Measurements from ENCODE around the gene PLXNB3.

PLXNB3 gene

GRCh38 chrX:153784325-153784967 lies 20.4 kb downstream of the PLXNB3 start:
- DNase-seq (ENCODE audit: extremely low read depth in 1 of 2, low read depth in 1 of 2) = no peak

GRCh38 chrX:153786669-153787068 lies 22.6 kb downstream of the PLXNB3 start:
- DNase-seq (ENCODE audit: extremely low read depth in 1 of 2, low read depth in 1 of 2) = no peak

GRCh38 chrX:153789654-153790053 lies 25.6 kb downstream of the PLXNB3 start:
- no peak for DNase-seq (ENCODE audit: extremely low read depth in 1 of 2, low read depth in 1 of 2)

GRCh38 chrX:153791104-153791852 lies 27.2 kb downstream of the PLXNB3 start:
- no peak for DNase-seq (ENCODE audit: extremely low read depth in 1 of 2, low read depth in 1 of 2)

- DNase-seq (ENCODE audit: extremely low read depth in 1 of 2, low read depth in 1 of 2) = no peak
Measured at GRCh38 chrX:153792368-153792767, 28.3 kb downstream of the PLXNB3 start.

DNA sequence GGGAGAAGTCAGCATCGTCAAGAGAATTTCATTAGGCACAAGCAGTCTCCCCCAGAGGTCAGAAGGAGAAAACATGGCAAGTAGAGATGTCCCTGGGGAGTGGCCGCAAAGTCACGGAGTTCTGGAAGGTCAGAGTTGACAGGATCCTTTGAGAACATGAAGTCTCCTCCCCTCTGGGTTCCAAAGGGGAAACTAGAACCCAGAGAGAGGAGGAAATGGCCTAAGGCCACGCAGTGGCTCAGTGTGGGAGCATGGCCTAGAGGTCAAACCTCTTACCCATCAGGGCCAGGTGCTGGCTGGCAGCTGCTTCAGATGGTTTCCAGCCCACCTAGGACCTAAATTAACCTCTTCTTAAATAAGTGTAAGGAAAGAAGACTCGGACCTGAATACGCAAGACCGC lies 29.2 kb downstream of the PLXNB3 start:
- no peak for DNase-seq (ENCODE audit: extremely low read depth in 1 of 2, low read depth in 1 of 2)

DNA sequence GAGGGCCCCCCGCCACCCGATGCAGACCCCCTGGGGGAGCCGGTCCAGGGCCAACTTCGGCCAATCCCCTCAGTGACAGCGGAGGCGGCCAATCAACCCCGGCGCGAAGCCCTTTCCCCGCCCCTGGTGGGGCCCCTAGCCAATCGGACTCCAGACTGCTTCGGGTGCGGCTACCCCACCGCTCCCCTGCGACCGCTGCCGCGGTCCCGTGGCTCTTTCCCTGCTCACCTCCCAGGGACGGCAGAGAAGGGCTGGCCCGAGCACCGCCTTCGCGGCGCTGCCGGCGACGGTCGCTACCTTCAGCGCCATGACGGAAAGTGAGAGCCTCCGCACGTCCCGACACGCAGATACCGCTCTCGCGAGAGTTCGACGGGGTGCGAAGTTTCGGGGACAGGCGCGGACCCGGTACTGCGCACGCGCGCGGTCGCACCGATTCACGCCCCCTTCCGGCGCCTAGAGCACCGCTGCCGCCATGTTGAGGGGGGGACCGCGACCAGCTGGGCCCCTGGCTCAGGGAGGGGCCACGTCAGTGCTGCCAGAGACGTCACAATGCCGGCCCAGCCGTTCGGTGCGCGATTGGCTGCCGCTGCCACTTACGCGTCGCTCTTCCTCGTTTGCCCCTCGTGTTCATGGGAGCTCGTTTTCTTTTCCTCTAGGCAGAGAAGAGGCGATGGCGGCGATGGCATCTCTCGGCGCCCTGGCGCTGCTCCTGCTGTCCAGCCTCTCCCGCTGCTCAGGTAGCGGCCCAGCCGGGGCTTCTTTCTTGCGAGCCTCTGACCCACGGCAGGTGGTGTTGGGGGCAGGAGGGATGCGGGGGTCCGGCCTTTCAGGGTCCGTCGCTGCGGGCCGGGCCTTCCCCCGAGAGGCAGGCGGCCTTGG lies 30.2 kb downstream of the PLXNB3 start, which contains the start of the genes IDH3G and SSR4:
IDH3G (minus strand) TSS at position 358 of the 879 bp plus-strand sequence; CDS start at position 309, 49 bp downstream.
SSR4 (plus strand) TSS at position 651 of the 879 bp plus-strand sequence; CDS start at position 671, 20 bp downstream.
- DNase-seq (ENCODE audit: extremely low read depth in 1 of 2, low read depth in 1 of 2) = peak; percentile 79 to 83

GRCh38 chrX:153794897-153795816 lies 31.1 kb downstream of the PLXNB3 start:
- no peak for DNase-seq (ENCODE audit: extremely low read depth in 1 of 2, low read depth in 1 of 2)

DNA sequence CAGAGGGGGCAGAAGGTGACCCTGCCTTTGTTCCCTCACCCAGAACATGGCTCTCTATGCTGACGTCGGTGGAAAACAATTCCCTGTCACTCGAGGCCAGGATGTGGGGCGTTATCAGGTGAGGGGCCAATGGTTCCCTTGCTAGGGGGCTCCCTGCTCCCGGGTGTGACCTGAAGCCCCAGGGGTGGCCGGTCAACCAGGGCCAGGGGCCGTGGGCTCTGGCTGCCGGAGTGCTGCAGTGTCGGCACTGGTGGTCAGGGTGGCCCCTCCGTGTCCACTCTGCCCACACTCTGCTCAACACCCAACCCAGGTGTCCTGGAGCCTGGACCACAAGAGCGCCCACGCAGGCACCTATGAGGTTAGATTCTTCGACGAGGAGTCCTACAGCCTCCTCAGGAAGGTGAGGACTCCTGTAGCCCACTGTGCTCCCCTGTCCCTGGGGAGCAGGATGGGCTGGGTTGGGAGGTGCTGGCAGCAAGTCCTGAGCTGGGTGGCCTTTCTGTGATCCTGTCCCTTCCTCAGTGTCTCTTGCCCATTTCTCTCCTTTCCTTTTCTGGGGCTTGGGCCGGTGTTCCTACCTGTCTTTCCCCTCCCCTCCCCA lies 33.5 kb downstream of the PLXNB3 start:
- DNase-seq (ENCODE audit: extremely low read depth in 1 of 2, low read depth in 1 of 2) = no peak

DNA sequence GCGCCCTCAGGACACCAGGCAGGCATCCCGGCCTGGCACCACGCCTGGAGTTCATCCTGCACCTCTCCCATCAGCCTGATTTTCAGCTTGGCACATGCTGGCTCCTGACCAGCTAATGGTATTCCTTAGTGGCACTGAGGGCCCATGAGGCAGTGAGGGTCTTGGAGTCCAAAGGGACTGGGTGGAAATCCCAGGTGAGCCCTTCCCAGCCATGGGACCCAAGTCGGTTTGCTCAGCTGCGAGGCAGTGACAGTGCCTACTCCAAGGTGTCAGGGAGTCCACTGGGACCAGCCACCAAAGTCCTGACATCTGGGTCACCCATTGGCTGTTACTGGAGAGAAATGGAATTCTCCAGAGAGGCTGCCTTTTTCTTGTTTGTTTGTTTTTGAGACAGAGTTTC lies 35.3 kb downstream of the PLXNB3 start:
- DNase-seq (ENCODE audit: extremely low read depth in 1 of 2, low read depth in 1 of 2) = no peak

DNA sequence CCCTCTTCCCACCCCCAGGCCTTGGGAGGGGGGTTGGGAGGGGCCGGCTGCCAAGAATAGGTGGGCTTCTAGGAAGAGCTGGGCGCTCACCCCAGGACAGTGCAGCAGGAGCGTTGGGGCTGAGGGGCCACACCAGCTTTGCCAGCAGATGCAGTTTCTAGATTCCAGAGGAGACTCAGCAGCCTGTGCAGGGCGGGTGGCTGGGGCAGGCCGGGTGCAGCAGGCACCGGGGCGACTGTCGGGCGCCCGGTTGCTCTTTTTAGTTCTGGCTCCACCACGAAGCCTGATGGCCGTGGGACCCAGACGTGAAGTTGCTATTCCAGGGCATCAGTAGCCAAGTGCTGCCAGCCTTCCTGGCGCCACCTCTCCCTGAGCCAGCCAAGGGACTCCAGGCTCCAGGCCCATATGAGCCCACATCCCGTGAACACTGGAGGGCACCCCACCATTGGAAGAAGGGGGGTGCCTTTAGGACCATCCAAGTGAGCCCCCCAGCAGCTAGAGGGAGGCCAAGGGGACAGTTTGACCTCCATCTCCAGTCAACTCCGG lies 36.2 kb downstream of the PLXNB3 start:
- no peak for DNase-seq (ENCODE audit: extremely low read depth in 1 of 2, low read depth in 1 of 2)

DNA sequence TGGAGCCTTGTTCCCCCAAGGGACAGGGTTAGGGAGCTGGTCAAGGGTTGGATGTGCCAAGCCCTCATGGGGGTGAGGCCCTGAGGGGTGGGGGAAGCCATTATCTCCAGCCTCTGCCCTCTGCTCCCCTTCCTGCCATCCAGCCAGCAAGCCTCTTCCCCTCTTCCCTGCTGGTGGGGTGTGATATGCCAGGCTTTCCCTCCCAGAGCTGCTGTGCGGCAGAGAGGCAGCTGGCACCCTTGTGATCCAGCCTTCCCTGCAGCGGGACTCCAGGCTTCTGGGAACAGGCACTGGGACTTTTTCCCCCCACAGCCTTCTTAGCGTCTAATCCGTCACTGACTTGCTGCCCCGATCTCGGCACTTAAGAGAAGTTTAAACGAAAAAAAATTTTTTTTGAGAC lies 36.7 kb downstream of the PLXNB3 start:
- DNase-seq (ENCODE audit: extremely low read depth in 1 of 2, low read depth in 1 of 2) = no peak

DNA sequence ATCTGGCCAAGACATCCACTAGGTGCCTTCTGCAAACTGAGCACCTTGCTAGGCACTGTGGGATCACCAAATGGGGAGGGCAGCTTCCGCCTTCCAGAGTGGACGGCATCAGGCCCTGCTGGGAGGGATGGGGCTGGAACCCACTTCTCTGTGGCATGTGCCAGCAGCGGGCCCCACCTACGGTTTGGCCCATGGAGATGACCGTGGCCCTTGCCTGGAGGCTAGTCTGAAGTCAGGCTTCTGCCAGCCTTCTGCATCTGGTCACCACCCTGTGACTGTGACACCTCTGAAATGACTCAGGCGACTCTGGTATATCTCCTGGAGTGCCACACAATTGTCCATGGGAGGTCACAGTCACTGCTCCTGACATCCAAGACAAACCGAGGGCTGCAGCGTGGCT lies 37.6 kb downstream of the PLXNB3 start:
- no peak for DNase-seq (ENCODE audit: extremely low read depth in 1 of 2, low read depth in 1 of 2)

GRCh38 chrX:153802513-153803045 lies 38.5 kb downstream of the PLXNB3 start:
- DNase-seq (ENCODE audit: extremely low read depth in 1 of 2, low read depth in 1 of 2) = no peak

DNA sequence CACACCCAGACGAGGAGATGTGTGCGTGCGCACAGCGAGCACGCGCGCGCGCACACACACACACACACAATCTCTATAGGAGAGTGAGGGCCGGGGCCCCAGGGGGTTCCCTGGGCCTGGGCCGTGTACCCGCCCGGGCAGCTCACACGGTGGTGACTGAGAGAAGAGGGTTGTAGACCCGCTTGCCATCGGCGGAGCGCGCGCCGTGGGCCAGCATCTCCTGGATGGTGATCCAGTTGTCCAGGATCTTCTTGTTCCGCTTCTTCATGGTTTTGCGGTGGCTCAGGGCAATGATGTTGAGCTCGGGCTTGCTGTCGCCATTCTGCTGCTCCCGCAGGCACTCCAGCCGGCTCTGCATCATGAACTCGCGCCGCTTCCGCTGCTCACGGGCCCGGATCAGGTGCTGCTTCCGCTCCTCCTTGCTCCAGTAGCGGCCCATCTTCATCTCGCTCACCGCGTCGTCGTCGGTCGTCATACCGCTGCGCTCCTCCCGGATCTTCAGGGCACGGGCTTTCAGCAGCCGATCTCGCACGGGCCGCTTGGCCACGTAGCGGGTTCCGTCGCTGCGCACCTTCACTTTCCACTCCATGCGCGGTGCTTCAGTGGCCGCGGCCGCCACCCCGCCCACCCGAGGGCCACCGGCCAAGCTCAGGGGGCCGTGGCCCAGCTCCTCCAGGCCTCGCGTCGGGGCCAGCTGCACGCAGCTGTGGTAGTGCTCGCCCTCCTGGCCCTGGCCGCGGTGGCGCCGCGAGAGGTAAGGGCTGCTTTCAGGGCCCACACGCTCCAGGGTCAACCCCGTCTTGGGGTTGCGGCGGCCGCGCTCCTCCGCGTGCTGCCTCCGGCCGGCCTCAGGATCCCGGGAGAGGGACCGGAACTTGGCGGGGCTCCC lies 39.4 kb downstream of the PLXNB3 start:
- no peak for DNase-seq (ENCODE audit: extremely low read depth in 1 of 2, low read depth in 1 of 2)

DNA sequence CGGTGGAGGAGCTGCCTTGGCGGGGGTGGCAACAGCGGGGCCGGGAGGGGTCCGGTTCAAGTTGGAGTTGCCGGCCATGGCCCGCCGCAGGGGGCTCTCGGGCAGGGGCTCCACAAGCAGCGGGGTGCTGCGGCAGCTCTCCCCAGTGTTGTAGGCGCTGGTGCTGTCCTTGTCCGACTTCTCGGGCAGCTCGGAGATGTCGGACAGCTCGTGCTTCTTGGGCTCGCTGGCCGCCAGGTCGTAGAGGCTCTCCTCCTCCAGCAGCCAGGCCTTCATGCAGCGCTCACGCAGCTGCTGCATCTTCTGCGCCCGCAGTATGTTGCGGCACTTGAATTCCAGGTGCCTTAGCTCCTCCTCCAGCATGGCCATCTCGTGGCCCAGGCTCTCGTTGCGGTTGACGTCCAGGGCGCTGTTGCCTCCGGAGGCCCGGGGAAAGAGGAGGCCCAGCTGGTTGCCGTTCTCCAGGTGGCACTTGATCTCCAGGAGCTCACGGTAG lies 40.1 kb downstream of the PLXNB3 start:
- DNase-seq (ENCODE audit: extremely low read depth in 1 of 2, low read depth in 1 of 2) = no peak

DNA sequence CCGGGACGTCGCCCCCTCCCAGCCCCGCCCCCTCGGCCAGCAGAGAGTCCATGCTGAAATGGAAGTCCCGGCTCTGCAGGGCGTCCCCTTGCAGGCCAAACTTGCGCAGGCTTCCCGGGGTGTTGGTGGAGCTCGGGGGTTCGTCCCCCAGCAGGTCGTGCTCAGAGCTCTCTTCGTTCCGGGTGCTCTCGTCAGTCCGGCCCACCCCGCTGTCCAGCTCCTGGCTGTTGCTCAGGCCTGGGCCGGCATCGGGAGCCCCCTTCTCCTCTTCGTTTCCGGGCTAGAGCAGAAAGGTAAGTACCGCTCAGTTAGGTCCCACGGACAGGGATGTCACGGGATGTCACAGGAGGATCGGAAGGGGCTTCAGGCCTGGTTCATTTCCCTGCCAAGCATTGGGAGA lies 40.6 kb downstream of the PLXNB3 start:
- DNase-seq (ENCODE audit: extremely low read depth in 1 of 2, low read depth in 1 of 2) = no peak

DNA sequence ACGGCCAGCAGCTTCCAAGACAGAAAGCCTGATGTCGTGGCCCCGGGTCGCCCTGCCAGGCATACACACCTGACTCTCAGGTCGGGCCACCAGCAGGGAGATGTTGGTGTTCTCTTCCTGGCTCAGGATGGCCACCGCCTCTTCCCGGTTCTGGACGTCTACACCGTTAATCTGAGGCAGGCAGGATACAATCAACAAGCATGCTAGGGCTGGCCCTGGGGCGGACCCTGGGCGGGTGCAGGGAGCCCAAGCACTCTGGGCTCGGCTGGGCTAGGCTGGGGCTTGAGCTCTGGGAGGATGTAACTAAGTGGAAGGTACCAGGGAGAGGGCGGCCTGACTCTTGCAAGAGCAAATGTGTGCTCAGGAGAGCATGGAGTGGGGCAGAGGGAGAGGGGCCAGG lies 41.4 kb downstream of the PLXNB3 start:
- DNase-seq (ENCODE audit: extremely low read depth in 1 of 2, low read depth in 1 of 2) = no peak
